ENCODE results near the gene MEPCE. TPM values are rescaled to one million over a fixed set of nuclear protein-coding genes. Genes with fewer than 3 reads are reported as not detected.
"Not testable (repeated sequence)": the region's sequence is repeated elsewhere in the genome, so short reads cannot be mapped to it uniquely, and the experiment has no call there.

Gene MEPCE
- polyA plus RNA-seq, 1 donor (not counting 4 experiments of a cell fraction or from before 2014, with no cell fraction given) = 10.6 TPM

- H3K36me3 ChIP-seq (ENCODE audit: control insufficient read depth in 2 of 2, extremely low read depth in 1 of 2, insufficient read depth in 2 of 2, low read length in 2 of 2) = no peaks in the 10 kb centered on the region
- no peak overlapping the region for H3K4me3 ChIP-seq (ENCODE audit: control insufficient read depth in 2 of 3, extremely low read depth in 1 of 3, insufficient read depth in 2 of 3, low read depth in 1 of 3, low read length in 3 of 3)
- no peak overlapping the region for H2AFZ ChIP-seq (ENCODE audit: control insufficient read depth, low read length)
- no peaks in the 10 kb centered on the region for H3K9me1 ChIP-seq (ENCODE audit: control insufficient read depth, extremely low read depth, insufficient read depth, low read length)
- no peaks in the 10 kb centered on the region for H3K79me2 ChIP-seq (ENCODE audit: control insufficient read depth, insufficient read depth, low read length)
- no peak overlapping the region for H3K9ac ChIP-seq (ENCODE audit: control insufficient read depth, extremely low read depth, insufficient read depth, low read length)
- no peak overlapping the region for H3K27ac ChIP-seq (ENCODE audit: control insufficient read depth, insufficient read depth, low read length)
- H3K4me1 ChIP-seq (ENCODE audit: control insufficient read depth, extremely low read depth, insufficient read depth, low read length) = peaks cover 3% of the 10 kb centered on the region
- no peaks in the 10 kb centered on the region for H4K20me1 ChIP-seq (ENCODE audit: control insufficient read depth, extremely low read depth, insufficient read depth, low read length)
- DNase-seq (ENCODE audit: low read depth, low spot score) = no peak
- no peaks in the 10 kb centered on the region for H3K9me3 ChIP-seq (ENCODE audit: control insufficient read depth, low read depth, low read length)
- no peaks in the 10 kb centered on the region for H3K27me3 ChIP-seq (ENCODE audit: control insufficient read depth, extremely low read depth, insufficient read depth, low read length)
- no peak for TF ChIP-seq CTCF (optimal IDR thresholded peaks at IDR 0.05 in 1 of 3, IDR thresholded peaks at IDR 0.05 in 1 of 3, conservative IDR thresholded peaks at IDR 0.05 in 1 of 3; ENCODE audit: extremely low read depth in 1 of 3, insufficient read depth in 2 of 3, low read length in 3 of 3)
- TF ChIP-seq EZH2 (IDR thresholded peaks at IDR 0.05; ENCODE audit: low read length) = no peak
- H3K4me2 ChIP-seq (ENCODE audit: control insufficient read depth, extremely low read depth, insufficient read depth, low read depth, low read length) = no peak overlapping the region
- dilution Hi-C loops (cut with MboI; ENCODE audit: extremely low pct_ligation_motif_present, low sequenced_read_pairs) = no loop called here
- no peak for FAIRE-seq
These were observed 15.0 kb downstream of the MEPCE start for GRCh38 chr7:100444311-100445278.

GRCh38 chr7:100446040-100446439 lies 16.4 kb downstream of the MEPCE start:
- DNase-seq (ENCODE audit: low read depth, low spot score) (no peak), FAIRE-seq (no peak)
- H3K4me1 ChIP-seq (ENCODE audit: control insufficient read depth, extremely low read depth, insufficient read depth, low read length) = peaks cover 6% of the 10 kb centered on the region
- H3K4me2 ChIP-seq (ENCODE audit: control insufficient read depth, extremely low read depth, insufficient read depth, low read depth, low read length) = no peak overlapping the region
- H3K27me3 ChIP-seq (ENCODE audit: control insufficient read depth, extremely low read depth, insufficient read depth, low read length) = no peaks in the 10 kb centered on the region
- H3K9me3 ChIP-seq (ENCODE audit: control insufficient read depth, low read depth, low read length) = no peaks in the 10 kb centered on the region
- H3K9me1 ChIP-seq (ENCODE audit: control insufficient read depth, extremely low read depth, insufficient read depth, low read length) = no peaks in the 10 kb centered on the region
- H3K9ac ChIP-seq (ENCODE audit: control insufficient read depth, extremely low read depth, insufficient read depth, low read length) = no peak overlapping the region
- no peak overlapping the region for H2AFZ ChIP-seq (ENCODE audit: control insufficient read depth, low read length)
- no peaks in the 10 kb centered on the region for H3K79me2 ChIP-seq (ENCODE audit: control insufficient read depth, insufficient read depth, low read length)
- no peaks in the 10 kb centered on the region for H3K36me3 ChIP-seq (ENCODE audit: control insufficient read depth in 2 of 2, extremely low read depth in 1 of 2, insufficient read depth in 2 of 2, low read length in 2 of 2)
- no peak overlapping the region for H3K27ac ChIP-seq (ENCODE audit: control insufficient read depth, insufficient read depth, low read length)
- H4K20me1 ChIP-seq (ENCODE audit: control insufficient read depth, extremely low read depth, insufficient read depth, low read length) = no peaks in the 10 kb centered on the region
- no peak for TF ChIP-seq EZH2 (IDR thresholded peaks at IDR 0.05; ENCODE audit: low read length)
- TF ChIP-seq CTCF (optimal IDR thresholded peaks at IDR 0.05 in 1 of 3, IDR thresholded peaks at IDR 0.05 in 1 of 3, conservative IDR thresholded peaks at IDR 0.05 in 1 of 3; ENCODE audit: extremely low read depth in 1 of 3, insufficient read depth in 2 of 3, low read length in 3 of 3) = no peak
- dilution Hi-C loops (cut with MboI; ENCODE audit: extremely low pct_ligation_motif_present, low sequenced_read_pairs) = no loop called here
- H3K4me3 ChIP-seq (ENCODE audit: control insufficient read depth in 2 of 3, extremely low read depth in 1 of 3, insufficient read depth in 2 of 3, low read depth in 1 of 3, low read length in 3 of 3) = no peak overlapping the region

- H3K27ac ChIP-seq (ENCODE audit: control insufficient read depth, insufficient read depth, low read length); H3K4me2 ChIP-seq (ENCODE audit: control insufficient read depth, extremely low read depth, insufficient read depth, low read depth, low read length); H3K36me3 ChIP-seq (ENCODE audit: control insufficient read depth in 2 of 2, extremely low read depth in 1 of 2, insufficient read depth in 2 of 2, low read length in 2 of 2); H3K27me3 ChIP-seq (ENCODE audit: control insufficient read depth, extremely low read depth, insufficient read depth, low read length); dilution Hi-C loops (cut with MboI; ENCODE audit: extremely low pct_ligation_motif_present, low sequenced_read_pairs); H3K4me1 ChIP-seq (ENCODE audit: control insufficient read depth, extremely low read depth, insufficient read depth, low read length); H3K9ac ChIP-seq (ENCODE audit: control insufficient read depth, extremely low read depth, insufficient read depth, low read length); H3K4me3 ChIP-seq (ENCODE audit: control insufficient read depth in 2 of 3, extremely low read depth in 1 of 3, insufficient read depth in 2 of 3, low read depth in 1 of 3, low read length in 3 of 3); DNase-seq (ENCODE audit: low read depth, low spot score); H3K9me1 ChIP-seq (ENCODE audit: control insufficient read depth, extremely low read depth, insufficient read depth, low read length); FAIRE-seq; H2AFZ ChIP-seq (ENCODE audit: control insufficient read depth, low read length); H4K20me1 ChIP-seq (ENCODE audit: control insufficient read depth, extremely low read depth, insufficient read depth, low read length); H3K9me3 ChIP-seq (ENCODE audit: control insufficient read depth, low read depth, low read length); H3K79me2 ChIP-seq (ENCODE audit: control insufficient read depth, insufficient read depth, low read length): not testable (repeated sequence)
These were observed 17.7 kb downstream of the MEPCE start for GRCh38 chr7:100447363-100447762.
